WTC11 (cell line): ENCODE measurements around the gene ZNF665. TPM values are rescaled to one million over a fixed set of nuclear protein-coding genes. Genes with fewer than 3 reads are reported as not detected.

Experiments used
- ATAC-seq: fragments of 200-7000 bp; cut with Tn5 transposase; 2 replicates; pipeline ENCODE4 v1.10.0; 2021; ENCODE audit warnings: mild to moderate bottlenecking, moderate library complexity
- CTCF ChIA-PET: fragments of 300-600 bp; sonication (Branson Sonifier 250); formaldehyde crosslinking; loops from one replicate; lab custom pipeline; 2021; ENCODE audit warnings: antibody characterized with exemption; lab: Charles Lee
- POLR2A ChIA-PET: fragments of 350-600 bp; sonication (Branson Sonifier 250); formaldehyde crosslinking; loops from one replicate; lab custom pipeline; 2021; ENCODE audit warnings: antibody characterized with exemption; lab: Charles Lee
- DNase-seq: peaks from one replicate; pipeline ENCODE4 v3.0.0; 2021; ENCODE audit warnings: low spot score
- H3K27ac Mint-ChIP-seq: 2 replicates; pipeline ENCODE4 v1.8.0; 2021; ENCODE audit warnings: mixed read lengths
- H3K27me3 Mint-ChIP-seq: 2 replicates; pipeline ENCODE4 v1.8.0; 2021; ENCODE audit warnings: low read depth, mild to moderate bottlenecking, moderate library complexity, mixed read lengths
- H3K36me3 Mint-ChIP-seq: 2 replicates; pipeline ENCODE4 v1.8.0; 2021; ENCODE audit warnings: mixed read lengths
- H3K4me1 Mint-ChIP-seq: 2 replicates; pipeline ENCODE4 v1.8.0; 2022; ENCODE audit warnings: mixed read lengths
- H3K4me3 Mint-ChIP-seq: 2 replicates; pipeline ENCODE4 v1.8.0; 2021; ENCODE audit warnings: mild to moderate bottlenecking, moderate library complexity, mixed read lengths
- H3K9me3 Mint-ChIP-seq: 2 replicates; pipeline ENCODE4 v1.8.0; 2021; ENCODE audit warnings: mixed read lengths
- ARID4B ChIP-seq: sonication (generic); formaldehyde crosslinking; IDR thresholded peaks from 2 replicates; pipeline ENCODE4 v1.8.0; 2023; ENCODE audit warnings: missing genetic modification reagents, mild to moderate bottlenecking, borderline replicate concordance
- CTCF ChIP-seq: fragments of 200-600 bp; IDR thresholded peaks from 2 replicates; pipeline ENCODE4 v1.8.0; 2022; ENCODE audit warnings: antibody characterized with exemption
- E2F5 ChIP-seq: sonication (generic); formaldehyde crosslinking; IDR thresholded peaks from 2 replicates; pipeline ENCODE4 v1.8.1; 2022; ENCODE audit warnings: mild to moderate bottlenecking, moderate library complexity, missing genetic modification reagents
- ETV6 ChIP-seq: sonication (generic); formaldehyde crosslinking; IDR thresholded peaks from 2 replicates; pipeline ENCODE4 v1.8.1; 2022; ENCODE audit warnings: mild to moderate bottlenecking, missing genetic modification reagents
- GTF2I ChIP-seq: fragments of 250-450 bp; sonication (Bioruptor Pico); conservative IDR thresholded peaks from 2 replicates; pipeline ENCODE4 v1.4.0; 2021; ENCODE audit warnings: mild to moderate bottlenecking
- MAX ChIP-seq: sonication (generic); formaldehyde crosslinking; IDR thresholded peaks from 2 replicates; pipeline ENCODE4 v1.8.0; 2022; ENCODE audit warnings: mild to moderate bottlenecking, missing genetic modification reagents
- NR1H2 ChIP-seq: sonication (generic); formaldehyde crosslinking; IDR thresholded peaks from 2 replicates; pipeline ENCODE4 v1.9.0; 2021; ENCODE audit warnings: mild to moderate bottlenecking, moderate library complexity, missing genetic modification reagents
- SMAD3 ChIP-seq: sonication (generic); formaldehyde crosslinking; IDR thresholded peaks from 2 replicates; pipeline ENCODE4 v1.8.0; 2022; ENCODE audit warnings: missing genetic modification reagents, mild to moderate bottlenecking, borderline replicate concordance
- TEAD1 ChIP-seq: sonication (generic); formaldehyde crosslinking; IDR thresholded peaks from 2 replicates; pipeline ENCODE4 v1.8.0; 2022; ENCODE audit warnings: mild to moderate bottlenecking, missing genetic modification reagents
- ZNF219 ChIP-seq: sonication (generic); formaldehyde crosslinking; IDR thresholded peaks from 2 replicates; pipeline ENCODE4 v1.8.0; 2023; ENCODE audit warnings: missing genetic modification reagents, mild to moderate bottlenecking, borderline replicate concordance
- ZNF281 ChIP-seq: sonication (generic); formaldehyde crosslinking; IDR thresholded peaks from 2 replicates; pipeline ENCODE4 v1.8.0; 2023; ENCODE audit warnings: mild to moderate bottlenecking, missing genetic modification reagents
- ZNF317 ChIP-seq: sonication (generic); formaldehyde crosslinking; IDR thresholded peaks from 2 replicates; pipeline ENCODE4 v1.8.1; 2023; ENCODE audit warnings: low read depth, mild to moderate bottlenecking, moderate library complexity, missing genetic modification reagents, borderline replicate concordance
- ZNF396 ChIP-seq: fragments of 250-450 bp; sonication (Bioruptor Pico); IDR thresholded peaks from 2 replicates; pipeline ENCODE4 v1.8.0; 2021; ENCODE audit warnings: mild to moderate bottlenecking, moderate library complexity, borderline replicate concordance
- ZNF416 ChIP-seq: fragments of 250-450 bp; sonication (Bioruptor Pico); IDR thresholded peaks from 2 replicates; pipeline ENCODE4 v1.9.0; 2021; ENCODE audit warnings: mild to moderate bottlenecking, inconsistent platforms
- total RNA-seq: library from RNA; stranded (reverse); gene quantifications from 3 replicates; pipeline ENCODE4 v1.2.3, GENCODE V29; 2021

Gene ZNF665
- total RNA-seq, 1 experiment from 2014 or later = 7.5 TPM

GRCh38 chr19:53172889-53173288 lies 20.3 kb downstream of the ZNF665 start:
- POLR2A ChIA-PET = no interaction called here
- TF ChIP-seq CTCF = no peak
- Mint-ChIP-seq H3K9me3 (peaks cover 44% of the 10 kb centered on the region), H3K4me1 (no peaks in the 10 kb centered on the region), H3K4me3 (no peak overlapping the region), H3K36me3 (peaks cover 31% of the 10 kb centered on the region), H3K27ac (no peak overlapping the region), H3K27me3 (no peaks in the 10 kb centered on the region)
- no peak for ATAC-seq
- CTCF ChIA-PET = no interaction called here
- DNase-seq = no peak

- H3K27me3 Mint-ChIP-seq = peaks cover 24% of the 10 kb centered on the region
- no peaks in the 10 kb centered on the region for H3K4me1 Mint-ChIP-seq
- DNase-seq = no peak
- CTCF ChIA-PET = no interaction called here
- H3K9me3 Mint-ChIP-seq = peaks cover 65% of the 10 kb centered on the region
- H3K36me3 Mint-ChIP-seq = peaks cover 47% of the 10 kb centered on the region
- no peak overlapping the region for H3K4me3 Mint-ChIP-seq
- no peak for ATAC-seq
- POLR2A ChIA-PET = no interaction called here
- TF ChIP-seq TEAD1 = no peak
- no peak for TF ChIP-seq ZNF281 (CRISPR knock-in tag)
- no peak for TF ChIP-seq NR1H2
- no peak overlapping the region for H3K27ac Mint-ChIP-seq
Observed at GRCh38 chr19:53165691-53166091, 27.5 kb downstream of the ZNF665 start.

- ATAC-seq (no peak), DNase-seq (no peak)
- peaks cover 27% of the 10 kb centered on the region for H3K36me3 Mint-ChIP-seq
- no peak overlapping the region for H3K4me3 Mint-ChIP-seq
- ChIA-PET POLR2A (no interaction called here), CTCF (interaction anchor here (0.6 kb wide), 1 partner anchor 40 kb away, joined by 3 read pairs; no protein-coding TSS in a partner anchor)
- H3K27me3 Mint-ChIP-seq = peaks cover 26% of the 10 kb centered on the region
- H3K4me1 Mint-ChIP-seq = peaks cover 11% of the 10 kb centered on the region
- H3K9me3 Mint-ChIP-seq = peaks cover 45% of the 10 kb centered on the region
- H3K27ac Mint-ChIP-seq = no peak overlapping the region
- TF ChIP-seq ZNF317 (CRISPR knock-in tag) (no peak), SMAD3 (CRISPR knock-in tag) (no peak), ETV6 (CRISPR knock-in tag) (no peak), ZNF219 (CRISPR knock-in tag) (no peak), ZNF281 (CRISPR knock-in tag) (no peak), MAX (CRISPR knock-in tag) (no peak), ZNF416 (CRISPR knock-in tag) (no peak), ARID4B (no peak), ZNF396 (CRISPR knock-in tag) (no peak), GTF2I (CRISPR knock-in tag) (no peak), E2F5 (CRISPR knock-in tag) (no peak)
- TF ChIP-seq, all 79 proteins: peak for 0
Observed at GRCh38 chr19:53161123-53161522, 32.0 kb downstream of the ZNF665 start.
